NOMO-1 (cell line): ENCODE measurements around the gene HBG2.

Experiments used
- DNase-seq, 2 experiments: peaks; one replicate each; lab custom pipeline; 2025; ENCODE audit not compliant: unreplicated experiment in 2 of 2; lab: John Stamatoyannopoulos, UW

The HBG2 gene

DNA sequence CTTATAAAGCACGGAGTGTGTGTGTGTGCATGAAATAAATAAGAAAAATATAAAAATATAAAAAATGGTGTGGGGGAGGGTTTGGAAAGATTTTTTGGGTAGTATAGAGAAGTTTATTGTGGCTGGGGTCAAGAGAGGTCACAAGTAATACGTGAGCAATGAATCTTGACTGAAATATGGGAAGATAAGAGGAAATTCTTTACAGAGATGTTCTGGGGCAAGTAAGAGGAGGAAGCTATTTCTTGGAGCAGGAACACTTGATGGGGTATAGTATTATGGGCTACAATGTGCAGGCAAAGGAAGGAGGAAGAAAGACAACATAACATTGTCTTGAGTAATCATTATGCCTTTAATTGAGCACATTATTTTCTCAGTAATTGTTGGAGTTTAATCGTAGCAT is 22.4 kb downstream of the HBG2 start:
- no peak for DNase-seq

DNA sequence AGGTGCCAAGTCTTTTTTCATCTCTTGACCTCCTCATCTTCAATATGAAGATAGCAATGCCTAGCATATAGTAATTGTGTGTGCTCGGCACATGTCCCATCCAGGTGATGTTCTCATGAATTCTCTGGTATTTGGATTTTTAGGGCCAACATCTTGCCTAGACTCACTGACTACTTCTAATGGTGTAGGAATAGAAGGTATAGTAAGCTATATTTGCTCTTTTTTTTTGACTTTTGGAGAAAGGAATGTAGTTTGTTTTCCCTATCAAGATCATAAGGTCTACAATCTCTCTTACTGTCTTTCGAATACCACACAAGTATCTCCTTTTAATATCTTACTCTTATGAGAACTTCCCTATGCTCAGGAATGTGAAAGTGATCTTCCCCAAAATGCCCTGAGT is 23.5 kb downstream of the HBG2 start:
- no peak for DNase-seq

DNA sequence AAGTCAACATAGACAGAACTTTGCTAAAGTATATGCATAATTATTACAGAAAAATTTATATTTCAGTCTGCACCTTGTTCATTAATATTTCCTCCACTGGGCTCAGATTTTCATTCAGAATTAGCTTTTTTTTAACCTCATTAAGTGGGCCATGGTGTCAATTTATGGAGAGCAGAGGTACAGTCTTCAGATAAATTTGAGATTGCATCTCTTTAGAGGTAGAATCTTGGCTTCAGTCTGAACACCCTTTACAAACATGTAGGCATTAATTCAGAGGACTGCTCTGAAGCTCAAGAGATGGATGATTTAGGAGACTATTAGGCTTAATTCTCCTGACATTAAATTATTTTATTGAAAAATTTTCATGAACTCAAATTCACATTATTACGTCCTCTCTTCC is 24.3 kb downstream of the HBG2 start:
- no peak for DNase-seq

DNA sequence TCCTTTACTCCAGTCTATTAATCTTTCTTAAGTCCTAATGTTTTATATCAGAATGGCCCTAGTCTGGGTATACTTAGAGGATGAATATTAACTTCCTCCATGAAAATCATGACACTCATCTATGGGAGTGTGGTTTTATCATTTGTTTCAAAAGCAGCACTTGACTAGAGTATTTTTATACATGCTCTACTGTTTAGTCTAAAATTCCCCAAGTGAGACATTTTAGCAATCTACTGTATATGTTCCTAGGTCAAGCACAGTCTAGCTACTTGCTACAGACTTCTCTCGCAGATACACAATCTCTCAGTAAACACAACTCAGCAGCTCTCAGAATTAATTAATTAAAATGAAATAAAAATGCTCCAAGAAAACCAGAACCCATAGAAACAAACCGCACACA is 24.8 kb downstream of the HBG2 start:
- DNase-seq = no peak

DNA sequence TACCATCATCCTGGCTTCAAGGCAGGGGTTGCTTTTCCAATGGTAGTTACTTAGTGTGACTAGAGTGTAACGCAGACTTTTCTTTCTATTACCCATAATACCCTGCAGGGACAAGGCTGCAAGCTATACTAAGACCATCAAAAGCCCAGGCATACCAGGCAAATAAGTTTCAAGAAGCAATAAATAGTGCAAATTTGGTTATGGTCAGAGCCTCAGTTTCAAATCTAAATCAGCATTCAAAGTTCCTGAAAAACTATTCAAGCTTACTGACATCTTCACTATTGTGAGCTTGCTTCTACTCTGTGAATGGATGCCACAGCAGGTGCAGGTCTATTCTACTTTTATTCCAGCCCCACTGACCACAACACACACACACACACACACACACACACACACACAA is 25.2 kb downstream of the HBG2 start:
- DNase-seq = no peak

DNA sequence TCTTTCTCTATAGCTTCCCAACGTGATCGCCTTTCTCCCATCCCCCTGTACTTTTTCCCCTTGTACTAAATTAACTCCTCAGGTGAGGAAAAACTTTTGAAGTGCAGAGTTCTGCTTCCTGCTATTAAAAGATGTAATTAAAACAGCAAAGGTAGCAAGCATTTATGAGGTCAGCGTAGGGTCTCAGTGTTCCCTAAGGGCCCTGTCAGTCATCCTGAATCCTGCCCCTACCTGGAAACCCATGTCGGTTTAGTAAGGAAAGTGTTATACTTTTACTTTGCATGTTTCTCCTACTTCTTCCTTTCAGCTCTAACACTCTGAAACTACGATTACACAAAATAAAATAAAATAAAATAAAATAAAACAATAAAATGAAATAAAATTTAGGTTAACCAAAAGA is 26.5 kb downstream of the HBG2 start:
- no peak for DNase-seq

DNA sequence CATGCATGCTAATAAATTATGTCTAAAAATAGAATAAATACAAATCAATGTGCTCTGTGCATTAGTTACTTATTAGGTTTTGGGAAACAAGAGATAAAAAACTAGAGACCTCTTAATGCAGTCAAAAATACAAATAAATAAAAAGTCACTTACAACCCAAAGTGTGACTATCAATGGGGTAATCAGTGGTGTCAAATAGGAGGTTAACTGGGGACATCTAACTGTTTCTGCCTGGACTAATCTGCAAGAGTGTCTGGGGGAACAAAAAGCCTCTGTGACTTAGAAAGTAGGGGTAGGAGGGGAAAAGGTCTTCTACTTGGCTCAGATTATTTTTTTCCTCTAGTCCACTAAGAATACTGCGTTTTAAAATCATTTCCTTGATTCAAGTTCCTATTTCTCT is 26.9 kb downstream of the HBG2 start:
- no peak for DNase-seq

DNA sequence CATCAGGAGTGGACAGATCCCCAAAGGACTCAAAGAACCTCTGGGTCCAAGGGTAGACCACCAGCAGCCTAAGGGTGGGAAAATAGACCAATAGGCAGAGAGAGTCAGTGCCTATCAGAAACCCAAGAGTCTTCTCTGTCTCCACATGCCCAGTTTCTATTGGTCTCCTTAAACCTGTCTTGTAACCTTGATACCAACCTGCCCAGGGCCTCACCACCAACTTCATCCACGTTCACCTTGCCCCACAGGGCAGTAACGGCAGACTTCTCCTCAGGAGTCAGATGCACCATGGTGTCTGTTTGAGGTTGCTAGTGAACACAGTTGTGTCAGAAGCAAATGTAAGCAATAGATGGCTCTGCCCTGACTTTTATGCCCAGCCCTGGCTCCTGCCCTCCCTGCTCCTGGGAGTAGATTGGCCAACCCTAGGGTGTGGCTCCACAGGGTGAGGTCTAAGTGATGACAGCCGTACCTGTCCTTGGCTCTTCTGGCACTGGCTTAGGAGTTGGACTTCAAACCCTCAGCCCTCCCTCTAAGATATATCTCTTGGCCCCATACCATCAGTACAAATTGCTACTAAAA is 27.8 kb downstream of the HBG2 start, which contains the start of gene HBB:
HBB (minus strand) TSS at position 340 of the 579 bp plus-strand sequence; CDS start at position 290, 50 bp downstream.
- no peak for DNase-seq

DNA sequence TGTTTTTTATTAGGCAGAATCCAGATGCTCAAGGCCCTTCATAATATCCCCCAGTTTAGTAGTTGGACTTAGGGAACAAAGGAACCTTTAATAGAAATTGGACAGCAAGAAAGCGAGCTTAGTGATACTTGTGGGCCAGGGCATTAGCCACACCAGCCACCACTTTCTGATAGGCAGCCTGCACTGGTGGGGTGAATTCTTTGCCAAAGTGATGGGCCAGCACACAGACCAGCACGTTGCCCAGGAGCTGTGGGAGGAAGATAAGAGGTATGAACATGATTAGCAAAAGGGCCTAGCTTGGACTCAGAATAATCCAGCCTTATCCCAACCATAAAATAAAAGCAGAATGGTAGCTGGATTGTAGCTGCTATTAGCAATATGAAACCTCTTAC is 29.1 kb downstream of the HBG2 start:
- DNase-seq = no peak

DNA sequence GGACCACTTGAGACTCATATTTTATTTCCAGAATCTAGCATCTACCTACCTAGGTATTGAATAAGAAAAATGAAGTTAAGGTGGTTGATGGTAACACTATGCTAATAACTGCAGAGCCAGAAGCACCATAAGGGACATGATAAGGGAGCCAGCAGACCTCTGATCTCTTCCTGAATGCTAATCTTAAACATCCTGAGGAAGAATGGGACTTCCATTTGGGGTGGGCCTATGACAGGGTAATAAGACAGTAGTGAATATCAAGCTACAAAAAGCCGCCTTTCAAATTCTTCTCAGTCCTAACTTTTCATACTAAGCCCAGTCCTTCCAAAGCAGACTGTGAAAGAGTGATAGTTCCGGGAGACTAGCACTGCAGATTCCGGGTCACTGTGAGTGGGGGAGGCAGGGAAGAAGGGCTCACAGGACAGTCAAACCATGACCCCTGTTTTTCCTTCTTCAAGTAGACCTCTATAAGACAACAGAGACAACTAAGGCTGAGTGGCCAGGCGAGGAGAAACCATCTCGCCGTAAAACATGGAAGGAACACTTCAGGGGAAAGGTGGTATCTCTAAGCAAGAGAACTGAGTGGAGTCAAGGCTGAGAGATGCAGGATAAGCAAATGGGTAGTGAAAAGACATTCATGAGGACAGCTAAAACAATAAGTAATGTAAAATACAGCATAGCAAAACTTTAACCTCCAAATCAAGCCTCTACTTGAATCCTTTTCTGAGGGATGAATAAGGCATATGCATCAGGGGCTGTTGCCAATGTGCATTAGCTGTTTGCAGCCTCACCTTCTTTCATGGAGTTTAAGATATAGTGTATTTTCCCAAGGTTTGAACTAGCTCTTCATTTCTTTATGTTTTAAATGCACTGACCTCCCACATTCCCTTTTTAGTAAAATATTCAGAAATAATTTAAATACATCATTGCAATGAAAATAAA is 29.8 kb downstream of the HBG2 start:
- DNase-seq = no peak

DNA sequence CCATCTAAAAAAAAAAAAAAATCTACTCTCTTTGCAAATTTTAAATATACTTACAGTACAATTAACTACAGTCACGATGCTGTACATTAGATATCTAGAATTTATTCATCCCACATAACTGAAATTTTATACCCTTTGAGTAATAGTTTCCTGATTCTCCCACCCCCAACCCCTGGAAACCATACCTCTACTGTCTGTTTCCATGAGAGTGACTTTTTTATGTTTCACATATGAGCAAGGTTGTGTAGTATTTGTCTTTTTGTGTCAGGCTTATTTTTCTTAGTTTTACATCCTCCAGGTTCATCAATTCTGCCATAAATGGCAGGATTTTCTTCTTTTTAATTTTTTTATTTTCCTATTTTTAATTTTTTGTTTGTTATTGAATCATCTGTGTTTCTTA is 30.9 kb downstream of the HBG2 start:
- no peak for DNase-seq

DNA sequence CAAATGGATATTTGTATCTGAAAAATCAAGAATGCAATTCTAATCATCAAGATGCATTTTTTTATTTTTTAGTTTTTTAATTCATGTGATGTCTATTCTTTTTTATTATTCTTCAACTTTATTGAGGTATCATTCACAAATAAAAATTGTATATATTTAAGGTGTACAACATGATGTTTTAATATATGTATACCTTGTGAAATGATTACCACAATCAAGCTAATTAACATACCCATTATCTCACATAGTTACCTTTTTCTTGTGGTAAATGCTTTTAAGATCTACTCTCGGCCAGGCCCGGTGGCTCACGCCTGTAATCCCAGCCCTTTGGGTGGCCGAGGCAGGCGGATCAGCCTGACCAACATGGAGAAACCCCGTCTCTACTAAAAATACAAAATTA is 31.4 kb downstream of the HBG2 start:
- no peak for DNase-seq

DNA sequence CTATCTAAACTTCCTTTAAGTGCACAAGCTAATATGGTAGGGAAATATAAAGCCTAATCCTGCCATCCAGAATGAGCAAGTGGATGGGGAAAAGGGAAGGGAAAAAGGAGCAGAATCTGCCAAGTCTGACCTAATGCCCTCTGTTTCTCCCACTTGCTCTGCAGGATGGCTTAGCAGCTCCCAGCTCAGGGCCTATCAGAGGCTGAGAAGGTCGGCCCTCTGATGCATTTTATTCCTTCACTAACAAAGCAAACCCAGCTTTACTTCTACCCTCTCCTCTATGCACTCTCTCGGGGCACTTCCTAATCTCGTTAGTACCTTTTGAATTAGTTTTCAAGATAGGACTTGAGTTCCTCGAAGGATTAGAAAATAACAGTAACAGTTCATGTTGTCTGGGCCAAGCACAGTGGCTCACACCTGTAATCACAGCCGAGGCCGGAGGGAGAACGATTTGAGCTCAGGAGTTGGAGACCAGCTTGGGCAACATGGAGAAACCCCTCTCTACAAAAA is 44.1 kb downstream of the HBG2 start:
- DNase-seq = no peak

DNA sequence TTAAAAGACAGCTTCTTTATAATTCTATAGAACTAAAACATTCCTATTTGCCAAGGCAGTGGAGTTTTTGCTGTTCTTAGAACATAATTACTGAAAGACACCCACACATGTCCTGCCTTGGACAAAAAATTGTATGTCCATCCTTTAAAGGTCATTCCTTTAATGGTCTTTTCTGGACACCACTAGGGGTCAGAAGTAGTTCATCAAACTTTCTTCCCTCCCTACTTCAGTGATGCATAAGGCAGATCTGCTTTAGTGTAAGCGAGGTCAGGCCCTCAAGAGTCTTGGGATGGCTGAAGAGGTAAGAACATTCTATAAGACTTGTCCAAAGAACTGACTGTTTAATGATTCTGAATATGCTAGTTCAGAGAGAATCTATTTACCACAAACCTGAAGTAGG is 49.8 kb downstream of the HBG2 start:
- peak in 1 of 2 experiments; percentile 30 for DNase-seq

DNA sequence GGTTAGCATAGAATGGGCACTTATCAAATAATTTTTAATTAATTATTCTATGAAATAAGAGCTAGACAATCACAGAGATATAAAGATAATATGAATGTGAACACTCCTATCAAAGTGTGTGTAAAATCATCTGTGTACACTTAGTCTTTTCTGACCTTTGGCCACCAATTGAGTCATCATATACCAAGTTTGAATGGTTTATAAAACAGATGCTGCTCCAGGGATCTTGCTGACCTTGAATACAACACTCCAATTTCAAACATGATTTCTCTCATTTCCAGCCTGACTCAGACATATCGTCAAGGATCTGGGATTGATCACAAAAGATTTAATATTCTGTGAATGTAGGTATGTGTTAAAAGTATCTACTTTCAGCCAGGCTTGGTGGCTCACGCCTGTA is 51.2 kb downstream of the HBG2 start:
- DNase-seq = no peak
